Caco-2 (cell line): Measurements from ENCODE around the gene GALNT17. TPM values are rescaled to one million over a fixed set of nuclear protein-coding genes. Genes with fewer than 3 reads are reported as not detected.

Experiments
- BruUV-seq: library from RNA; stranded (reverse); fragments of 400-500 nt; replicated peaks from 2 replicates; lab custom pipeline; 2021; lab: Mats Ljungman, UMichigan
- CTCF ChIA-PET: fragments of 300-600 bp; sonication (Branson Sonifier 250); formaldehyde crosslinking; loops from one replicate; lab custom pipeline; 2022; ENCODE audit warnings: antibody characterized with exemption; lab: Charles Lee
- POLR2A ChIA-PET: fragments of 300-600 bp; sonication (Branson Sonifier 250); formaldehyde crosslinking; loops from one replicate; lab custom pipeline; 2022; ENCODE audit warnings: antibody characterized with exemption; lab: Charles Lee
- DNase-seq, 2 experiments: peaks; one replicate each; pipeline versions ENCODE4 v3.0.0 to v3.0.0-alpha.2; 2020 to 2022
- H3K27me3 ChIP-seq: replicated peaks from 2 replicates; pipeline ENCODE4 v1.6.0; 2011; ENCODE audit warnings: low read length; ENCODE audit not compliant: control insufficient read depth, insufficient read depth
- H3K36me3 ChIP-seq: 2 replicates; pipeline ENCODE4 v1.5.1; 2011; ENCODE audit warnings: low read length; ENCODE audit not compliant: control insufficient read depth, insufficient read depth
- H3K4me1 ChIP-seq: fragments of 250-450 bp; sonication (Bioruptor Pico); 2 replicates; pipeline ENCODE4 v1.5.1; 2020; ENCODE audit warnings: mild to moderate bottlenecking
- H3K4me3 ChIP-seq: 2 replicates; pipeline ENCODE4 v1.5.1; 2011; ENCODE audit warnings: low read depth, mild to moderate bottlenecking, control low read depth, low read length
- H3K9me3 ChIP-seq: fragments of 250-450 bp; sonication (Bioruptor Pico); 2 replicates; pipeline ENCODE4 v1.5.1; 2020; ENCODE audit warnings: mild to moderate bottlenecking, moderate library complexity
- H3K27ac Mint-ChIP-seq: one replicate; pipeline ENCODE4 v1.8.0; 2022; ENCODE audit warnings: mixed read lengths; ENCODE audit not compliant: unreplicated experiment
- H3K27me3 Mint-ChIP-seq: one replicate; pipeline ENCODE4 v1.8.0; 2022; ENCODE audit warnings: mixed read lengths; ENCODE audit not compliant: insufficient read depth, unreplicated experiment
- H3K36me3 Mint-ChIP-seq: one replicate; pipeline ENCODE4 v1.8.0; 2022; ENCODE audit warnings: mild to moderate bottlenecking, mixed read lengths; ENCODE audit not compliant: insufficient read depth, unreplicated experiment
- H3K4me1 Mint-ChIP-seq: one replicate; pipeline ENCODE4 v1.8.0; 2022; ENCODE audit warnings: low read depth, mixed read lengths; ENCODE audit not compliant: unreplicated experiment
- H3K4me3 Mint-ChIP-seq: one replicate; pipeline ENCODE4 v1.8.0; 2022; ENCODE audit warnings: mild to moderate bottlenecking, moderate library complexity, mixed read lengths; ENCODE audit not compliant: unreplicated experiment
- H3K9me3 Mint-ChIP-seq: one replicate; pipeline ENCODE4 v1.8.0; 2022; ENCODE audit warnings: mixed read lengths; ENCODE audit not compliant: unreplicated experiment
- intact Hi-C: fragments of 100-400 bp; cut with micrococcal nuclease; formaldehyde crosslinking; loops from one replicate; pipeline ENCODE4 v1.10.0; 2022; ENCODE audit not compliant: unreplicated experiment
- total RNA-seq: library from RNA; stranded (reverse); gene quantifications from 2 replicates; pipeline ENCODE4 v1.2.3, GENCODE V29; 2022
- TF ChIP-seq, protein P1 (sequence below), 2 experiments: fragments of 200-600 bp in 1 of 2; IDR thresholded peaks; 1 replicate in 1 of 2; 2 replicates in 1 of 2; pipeline versions ENCODE4 v1.5.1 to v1.8.0; 2011 to 2022; ENCODE audit warnings: antibody characterized with exemption in 1 of 2, control low read depth in 1 of 2, inconsistent platforms in 1 of 2, low read depth in 1 of 2, low read length in 1 of 2, mild to moderate bottlenecking in 1 of 2, moderate library complexity in 1 of 2; ENCODE audit not compliant: insufficient read depth in 1 of 2, severe bottlenecking in 1 of 2, unreplicated experiment in 1 of 2

GALNT17 gene
- total RNA-seq, 1 experiment from 2014 or later: not detected

DNA sequence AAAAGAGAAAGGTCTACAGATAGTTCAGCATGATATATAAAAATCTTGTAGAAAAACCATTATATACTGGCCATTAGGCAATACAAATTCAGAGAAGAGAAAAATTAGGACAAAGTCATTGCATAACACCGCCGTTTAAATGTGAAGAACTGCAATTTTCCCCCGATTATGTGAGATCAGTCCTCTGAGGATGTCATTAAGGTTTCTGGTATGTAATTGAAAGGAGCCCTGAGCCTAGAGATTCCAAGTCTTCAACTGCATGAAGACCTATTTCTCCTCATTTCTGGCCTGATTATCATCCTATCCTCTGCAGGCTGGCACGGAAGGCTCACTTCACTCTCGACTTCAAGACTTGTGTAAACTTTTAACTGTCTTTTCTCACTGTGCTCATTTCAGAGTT lies 395.3 kb downstream of the GALNT17 start:
- no peaks in the 10 kb centered on the region for H3K36me3 ChIP-seq
- H3K4me3 ChIP-seq: no peak overlapping the region
- intact Hi-C loops: no loop called here
- Mint-ChIP-seq H3K4me1 (no peaks in the 10 kb centered on the region), H3K4me3 (no peak overlapping the region), H3K9me3 (peaks cover 28% of the 10 kb centered on the region), H3K36me3 (no peaks in the 10 kb centered on the region), H3K27me3 (no peaks in the 10 kb centered on the region), H3K27ac (no peak overlapping the region)
- no peaks in the 10 kb centered on the region for H3K27me3 ChIP-seq
- no peak for DNase-seq
- H3K9me3 ChIP-seq: peaks cover 5% of the 10 kb centered on the region; the same call in 1 of the 2 replicates
- TF ChIP-seq, protein P1, sequence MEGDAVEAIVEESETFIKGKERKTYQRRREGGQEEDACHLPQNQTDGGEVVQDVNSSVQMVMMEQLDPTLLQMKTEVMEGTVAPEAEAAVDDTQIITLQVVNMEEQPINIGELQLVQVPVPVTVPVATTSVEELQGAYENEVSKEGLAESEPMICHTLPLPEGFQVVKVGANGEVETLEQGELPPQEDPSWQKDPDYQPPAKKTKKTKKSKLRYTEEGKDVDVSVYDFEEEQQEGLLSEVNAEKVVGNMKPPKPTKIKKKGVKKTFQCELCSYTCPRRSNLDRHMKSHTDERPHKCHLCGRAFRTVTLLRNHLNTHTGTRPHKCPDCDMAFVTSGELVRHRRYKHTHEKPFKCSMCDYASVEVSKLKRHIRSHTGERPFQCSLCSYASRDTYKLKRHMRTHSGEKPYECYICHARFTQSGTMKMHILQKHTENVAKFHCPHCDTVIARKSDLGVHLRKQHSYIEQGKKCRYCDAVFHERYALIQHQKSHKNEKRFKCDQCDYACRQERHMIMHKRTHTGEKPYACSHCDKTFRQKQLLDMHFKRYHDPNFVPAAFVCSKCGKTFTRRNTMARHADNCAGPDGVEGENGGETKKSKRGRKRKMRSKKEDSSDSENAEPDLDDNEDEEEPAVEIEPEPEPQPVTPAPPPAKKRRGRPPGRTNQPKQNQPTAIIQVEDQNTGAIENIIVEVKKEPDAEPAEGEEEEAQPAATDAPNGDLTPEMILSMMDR (IDR thresholded peaks at IDR 0.05; ENCODE audit: insufficient read depth in 1 of 2, low read depth in 1 of 2, low read length in 1 of 2, severe bottlenecking in 1 of 2, unreplicated experiment in 1 of 2): no peak
- no TSS peak for BruUV-seq
- CTCF ChIA-PET: no interaction called here
- POLR2A ChIA-PET: no interaction called here
- H3K4me1 ChIP-seq: no peaks in the 10 kb centered on the region

DNA sequence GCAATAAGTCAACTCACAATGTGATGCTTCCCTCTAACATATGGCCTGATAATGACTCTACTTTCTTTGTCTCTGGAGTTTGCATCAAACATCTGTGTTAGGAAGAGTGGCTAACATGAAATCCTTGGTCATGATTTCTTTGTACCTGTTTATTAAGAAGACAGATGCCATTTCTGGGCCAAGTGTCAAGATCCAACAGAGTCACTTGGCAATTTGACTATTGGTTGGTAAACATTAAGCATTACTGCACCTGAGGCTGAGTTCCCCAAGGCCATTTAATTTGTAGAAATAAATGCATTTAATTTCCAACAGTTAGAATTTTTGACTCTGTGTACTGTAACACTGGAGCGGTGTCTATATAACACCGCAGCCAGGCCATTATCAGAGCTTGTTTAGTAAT lies 403.7 kb downstream of the GALNT17 start:
- Mint-ChIP-seq H3K27ac (no peak overlapping the region), H3K4me1 (no peaks in the 10 kb centered on the region), H3K4me3 (no peak overlapping the region), H3K36me3 (no peaks in the 10 kb centered on the region), H3K9me3 (peaks cover 41% of the 10 kb centered on the region), H3K27me3 (no peaks in the 10 kb centered on the region)
- ChIA-PET CTCF (no interaction called here), POLR2A (no interaction called here)
- no peaks in the 10 kb centered on the region for H3K4me1 ChIP-seq
- H3K9me3 ChIP-seq: no peaks in the 10 kb centered on the region
- no peaks in the 10 kb centered on the region for H3K27me3 ChIP-seq
- H3K36me3 ChIP-seq: no peaks in the 10 kb centered on the region
- intact Hi-C loops: no loop called here
- DNase-seq: no peak
- BruUV-seq: no TSS peak
- no peak overlapping the region for H3K4me3 ChIP-seq
- TF ChIP-seq, protein P1 (IDR thresholded peaks at IDR 0.05; ENCODE audit: insufficient read depth in 1 of 2, low read depth in 1 of 2, low read length in 1 of 2, severe bottlenecking in 1 of 2, unreplicated experiment in 1 of 2): no peak

DNA sequence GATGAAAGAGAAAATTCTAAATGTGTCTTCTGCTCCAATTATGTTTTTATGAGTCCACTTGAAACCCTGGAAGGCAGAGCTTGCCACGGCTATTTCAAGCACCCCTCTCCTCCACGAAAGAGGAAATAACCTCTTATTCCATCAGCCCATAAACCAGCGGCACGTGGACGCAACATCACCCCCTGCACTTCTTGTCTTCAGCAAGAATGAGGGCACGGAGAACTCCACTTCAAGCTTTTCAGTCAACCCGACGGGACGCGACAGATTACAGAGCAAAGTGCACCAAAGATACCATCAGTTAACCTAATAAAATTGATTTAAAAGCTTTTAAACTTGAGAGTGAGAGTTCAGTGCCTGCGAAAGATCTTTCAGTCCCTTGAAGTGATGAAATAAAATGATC lies 406.3 kb downstream of the GALNT17 start:
- Histone ChIP-seq H3K36me3 (no peaks in the 10 kb centered on the region), H3K9me3 (no peaks in the 10 kb centered on the region), H3K4me1 (no peaks in the 10 kb centered on the region), H3K4me3 (no peak overlapping the region), H3K27me3 (no peaks in the 10 kb centered on the region)
- H3K27me3 Mint-ChIP-seq: no peaks in the 10 kb centered on the region
- BruUV-seq: no TSS peak
- TF ChIP-seq, protein P1 (IDR thresholded peaks at IDR 0.05; ENCODE audit: insufficient read depth in 1 of 2, low read depth in 1 of 2, low read length in 1 of 2, severe bottlenecking in 1 of 2, unreplicated experiment in 1 of 2): no peak
- ChIA-PET POLR2A (no interaction called here), CTCF (no interaction called here)
- peaks cover 30% of the 10 kb centered on the region for H3K9me3 Mint-ChIP-seq
- intact Hi-C loops: no loop called here
- DNase-seq: no peak
- H3K4me3 Mint-ChIP-seq: no peak overlapping the region
- H3K4me1 Mint-ChIP-seq: no peaks in the 10 kb centered on the region
- no peaks in the 10 kb centered on the region for H3K36me3 Mint-ChIP-seq
- H3K27ac Mint-ChIP-seq: no peak overlapping the region
